ENCODE results near the gene MOCS1.

The MOCS1 gene

DNA sequence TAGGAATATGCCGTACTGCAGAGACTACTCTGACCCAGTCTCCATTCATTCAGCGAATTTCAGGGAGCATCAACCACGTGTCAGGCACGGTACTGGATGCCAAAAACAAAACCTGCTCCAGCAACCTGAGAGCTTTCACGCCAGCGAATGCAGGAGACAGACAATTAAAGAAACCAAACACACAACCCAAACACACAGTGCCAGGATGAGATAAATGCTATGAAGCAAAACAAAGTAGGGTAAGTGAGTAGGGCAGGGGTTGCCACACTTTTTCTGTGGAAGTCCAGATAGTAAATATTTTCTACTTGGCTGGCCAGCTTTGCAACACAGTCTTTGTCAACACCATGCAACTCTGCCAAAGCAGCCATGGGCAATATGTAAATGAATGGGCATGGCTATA is 10.0 kb downstream of the MOCS1 start:
- DNase-seq (no peak), ATAC-seq (no peak)

DNA sequence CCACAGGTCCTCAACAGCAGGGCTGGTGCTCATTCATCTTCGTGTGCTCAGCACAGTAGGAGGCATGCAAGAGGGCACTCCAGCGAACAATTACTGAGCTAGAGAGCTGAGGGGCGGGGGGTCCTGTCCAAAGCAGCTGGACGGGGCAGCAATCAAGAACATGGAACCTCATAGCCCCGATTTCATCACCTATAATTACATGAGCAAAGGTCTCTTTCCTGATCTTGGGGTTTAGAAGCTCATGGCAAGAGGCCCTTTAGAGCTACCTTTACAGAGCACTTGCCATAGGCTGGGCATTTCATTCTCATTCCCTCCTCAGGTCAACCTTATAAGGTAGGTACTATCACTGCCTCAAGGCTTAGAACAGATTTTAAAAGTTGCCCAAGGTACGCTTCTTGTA is 10.4 kb downstream of the MOCS1 start:
- ATAC-seq (no peak), DNase-seq (no peak)

DNA sequence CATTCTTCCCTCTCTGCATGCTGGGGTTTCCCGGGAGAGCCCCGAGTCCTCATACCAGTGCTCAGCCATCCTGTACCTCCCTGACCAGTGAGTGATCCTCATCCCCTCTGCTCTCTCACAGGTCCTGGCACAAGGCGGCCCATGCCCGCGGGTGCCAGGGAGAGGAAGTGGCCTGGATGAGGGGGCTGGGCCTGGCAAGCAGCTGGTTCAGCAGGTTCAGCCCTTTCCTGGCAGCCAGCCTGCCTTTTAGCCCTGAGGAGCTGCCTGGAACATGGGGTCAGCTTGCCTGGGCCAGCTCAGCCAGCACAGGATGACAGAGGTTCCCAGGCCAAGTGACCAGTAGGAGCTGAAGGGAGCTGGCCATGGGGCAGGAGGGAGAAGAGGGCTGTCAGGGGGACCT is 10.9 kb downstream of the MOCS1 start:
- ATAC-seq (no peak), DNase-seq (no peak)

DNA sequence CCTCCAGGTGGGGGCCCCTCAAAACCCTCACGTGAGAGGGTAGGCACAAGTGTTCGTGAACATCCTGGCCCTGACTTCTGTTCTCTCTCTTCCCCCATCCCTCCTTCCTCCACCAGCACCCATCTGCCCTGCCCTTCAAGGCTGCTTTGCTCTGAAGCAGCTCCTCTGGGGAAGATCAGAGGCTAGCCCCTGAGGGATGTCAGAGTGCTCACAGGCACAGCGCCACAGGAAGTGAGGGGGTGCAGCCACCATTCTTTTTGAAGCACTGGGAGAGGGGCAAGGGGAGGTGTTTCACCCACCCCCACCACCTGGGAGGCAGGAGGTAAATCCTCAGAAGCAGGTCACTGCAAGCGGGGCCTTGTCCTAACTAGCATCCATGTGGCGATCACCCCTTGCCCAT is 11.4 kb downstream of the MOCS1 start:
- DNase-seq (no peak), ATAC-seq (no peak)

DNA sequence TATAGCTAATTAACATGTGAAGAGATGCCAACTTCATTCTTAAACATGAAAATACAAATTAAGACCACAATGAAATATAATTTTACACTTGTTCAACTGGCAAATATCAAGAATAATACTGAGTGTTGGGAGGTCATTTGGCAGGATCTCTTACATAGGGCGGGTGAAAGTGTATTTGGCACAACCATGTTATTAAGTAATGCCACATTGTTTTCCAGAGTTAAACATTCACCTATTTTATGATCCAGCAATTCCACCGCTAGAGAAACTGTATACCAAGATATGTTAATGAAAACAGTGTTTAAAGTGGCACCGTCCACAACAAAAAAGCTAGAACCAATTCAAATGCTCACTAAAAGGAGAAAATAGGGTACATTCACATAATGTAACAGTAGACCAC is 14.1 kb downstream of the MOCS1 start:
- ATAC-seq: no peak
- DNase-seq: no peak

DNA sequence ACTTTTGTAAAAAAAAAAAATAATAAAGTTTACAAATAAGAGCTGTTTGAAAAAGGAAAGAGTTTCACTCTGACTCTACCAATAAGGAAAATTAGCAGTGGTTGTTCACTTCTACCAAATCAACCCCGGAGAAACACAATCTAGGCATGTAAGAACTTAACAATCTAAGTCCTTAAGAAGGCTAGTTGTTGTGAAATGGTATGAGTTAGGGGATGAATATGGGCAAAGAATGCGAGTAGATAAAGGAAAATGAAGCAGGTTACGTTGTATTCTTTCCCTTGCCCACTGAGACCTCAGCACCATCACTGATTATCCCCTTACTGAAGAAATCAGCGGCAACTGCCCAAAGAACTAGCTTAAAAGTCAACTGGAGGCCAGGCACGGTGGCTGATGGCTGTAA is 15.4 kb downstream of the MOCS1 start:
- no peak for DNase-seq
- ATAC-seq: no peak

DNA sequence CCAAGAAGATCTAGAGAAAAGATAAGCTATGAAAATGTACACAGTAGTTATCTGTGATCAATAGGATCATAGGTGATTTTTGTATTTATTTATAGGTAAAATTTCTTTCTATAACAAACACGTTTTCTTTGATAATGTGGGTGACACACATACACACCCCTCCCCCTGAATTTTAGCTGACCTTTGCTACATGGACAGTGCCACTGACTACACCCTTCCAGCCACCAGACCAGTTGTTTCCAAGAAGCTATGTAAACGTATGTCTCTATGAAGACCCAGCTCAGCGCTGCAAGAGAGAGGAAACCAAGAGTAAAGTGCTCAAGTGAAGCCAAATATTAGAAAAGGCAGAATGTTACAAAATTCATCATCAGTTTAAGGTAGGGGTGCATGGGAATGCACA is 16.3 kb downstream of the MOCS1 start:
- DNase-seq: no peak
- no peak for ATAC-seq

DNA sequence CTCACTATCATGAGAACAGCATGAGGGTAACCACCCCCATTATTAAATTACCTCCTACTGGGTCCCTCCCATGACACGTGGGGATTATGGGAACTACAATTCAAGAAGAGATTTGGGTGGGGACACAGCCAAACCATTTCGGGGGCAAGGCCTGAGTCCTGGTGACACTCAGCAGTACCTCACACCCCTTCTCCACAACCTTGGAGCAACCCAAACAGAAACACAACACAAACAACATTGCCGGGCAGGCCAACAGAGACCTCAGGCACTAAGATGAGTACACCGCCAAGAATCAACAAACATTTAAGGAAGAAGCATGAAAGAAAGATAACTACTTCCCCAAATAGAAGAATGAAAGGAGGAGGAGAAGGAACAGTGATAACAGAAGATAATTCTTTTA is 16.9 kb downstream of the MOCS1 start:
- ATAC-seq (no peak), DNase-seq (no peak)

DNA sequence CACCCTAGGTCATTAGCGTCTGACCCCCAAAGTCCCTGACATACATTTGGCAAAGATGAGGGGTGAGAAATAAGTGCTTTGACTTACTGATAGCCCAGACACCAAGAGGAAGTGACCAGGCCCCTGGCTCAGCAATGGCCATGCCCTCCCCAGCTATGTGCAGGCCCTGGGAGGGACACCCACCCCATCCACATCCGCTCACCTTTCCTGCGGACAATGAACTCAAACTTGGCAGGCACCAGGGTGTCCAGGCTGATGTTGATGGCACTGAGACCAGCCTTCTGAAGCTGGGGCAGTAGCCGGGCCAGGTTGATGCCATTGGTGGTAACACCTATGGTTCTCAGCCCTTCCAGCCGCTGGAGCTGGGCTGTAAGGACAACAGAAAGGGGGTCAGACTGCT is 18.4 kb downstream of the MOCS1 start:
- DNase-seq: no peak
- ATAC-seq: no peak

DNA sequence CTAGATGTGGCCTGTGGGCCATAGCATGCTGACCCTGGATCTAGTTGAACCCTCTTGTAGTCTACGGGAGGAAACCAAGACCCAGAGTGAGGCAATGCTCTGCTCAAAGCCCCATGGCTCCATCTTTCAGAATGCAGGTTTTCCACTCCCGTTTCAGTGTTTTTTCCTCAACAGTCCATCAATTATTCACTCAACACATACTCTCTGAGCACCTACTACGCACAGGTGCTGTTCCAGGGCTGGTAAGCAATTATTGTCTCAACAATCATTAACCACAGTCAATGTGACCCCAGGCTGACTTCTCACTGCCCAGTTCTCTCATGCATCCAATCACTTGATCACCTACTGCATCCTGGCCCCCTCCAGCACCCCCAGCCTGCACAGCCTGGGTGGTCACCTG is 20.0 kb downstream of the MOCS1 start:
- DNase-seq: no peak
- no peak for ATAC-seq

DNA sequence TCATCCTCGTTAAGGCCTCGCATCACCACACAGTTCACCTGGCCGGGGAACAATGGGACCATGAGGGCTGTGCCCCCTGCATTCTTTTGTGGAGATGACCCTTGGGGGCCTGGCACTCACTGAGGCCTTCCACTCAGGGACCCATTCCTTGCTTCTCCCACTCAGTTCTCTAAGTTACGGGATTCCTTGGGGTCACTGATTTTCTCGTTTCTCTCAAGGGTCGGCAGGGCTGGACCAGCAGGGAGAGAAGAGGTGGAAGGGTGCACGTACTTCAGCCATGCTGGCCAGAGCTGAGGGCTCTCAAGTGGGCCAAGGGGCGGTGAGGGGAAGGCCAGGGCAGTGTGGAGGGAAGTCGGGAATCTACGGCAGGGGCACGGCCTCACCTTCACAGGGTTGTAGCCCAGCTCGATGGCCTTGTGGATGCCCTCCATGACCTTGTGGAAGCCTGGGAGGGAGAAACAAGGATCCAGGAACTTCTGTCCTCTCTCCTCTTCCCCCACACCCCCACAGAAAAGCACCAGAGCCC is 20.8 kb downstream of the MOCS1 start:
- DNase-seq: no peak
- ATAC-seq: no peak

DNA sequence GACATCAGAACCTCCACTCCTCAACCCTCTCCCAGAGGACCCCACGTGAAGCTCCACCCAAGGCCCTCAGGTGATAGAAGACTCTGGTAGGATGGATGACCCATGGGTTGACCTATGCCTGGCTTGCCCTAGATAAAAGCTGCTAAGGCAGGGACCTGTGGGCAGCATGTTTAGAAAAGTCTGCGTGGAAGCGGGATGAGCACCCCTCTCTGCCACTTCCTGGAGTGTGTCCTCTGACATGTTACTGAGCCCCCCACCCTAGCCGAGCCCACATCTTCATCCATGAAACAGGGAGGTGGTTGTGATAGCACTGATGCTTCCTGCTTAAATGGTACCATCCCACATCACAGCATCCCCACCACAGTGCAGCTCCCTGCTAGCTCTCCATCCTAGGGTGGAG is 21.8 kb downstream of the MOCS1 start:
- DNase-seq (no peak), ATAC-seq (no peak)

DNA sequence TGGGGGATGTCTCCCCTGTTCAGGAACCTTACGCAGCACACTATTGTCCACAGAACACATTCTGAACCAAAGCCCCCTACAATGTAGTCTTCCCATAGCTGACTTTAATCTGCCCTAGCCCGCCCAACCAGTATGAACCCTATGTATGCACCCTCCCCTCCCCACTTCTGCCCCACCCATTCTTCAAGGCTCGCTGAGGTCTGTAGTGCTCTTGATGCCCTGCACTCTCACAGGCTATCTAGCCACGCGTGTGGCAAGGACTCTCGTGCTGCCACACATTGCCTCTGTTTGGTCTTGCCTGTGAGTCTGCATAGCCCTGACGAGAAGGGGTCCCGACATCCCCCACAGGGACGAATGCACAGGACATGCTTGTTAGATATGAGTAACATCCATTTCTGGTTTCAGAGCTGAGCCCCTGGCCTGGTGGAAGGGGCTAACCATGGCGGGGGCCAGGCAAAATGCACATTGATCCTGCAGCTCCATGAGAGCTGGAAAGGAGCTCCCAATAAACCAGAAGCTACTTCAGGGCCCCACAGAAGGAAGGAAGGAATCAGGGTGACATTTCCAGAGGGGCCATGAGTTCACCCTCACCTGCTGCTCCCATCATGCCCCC is 22.6 kb downstream of the MOCS1 start:
- DNase-seq (no peak), ATAC-seq (no peak)

DNA sequence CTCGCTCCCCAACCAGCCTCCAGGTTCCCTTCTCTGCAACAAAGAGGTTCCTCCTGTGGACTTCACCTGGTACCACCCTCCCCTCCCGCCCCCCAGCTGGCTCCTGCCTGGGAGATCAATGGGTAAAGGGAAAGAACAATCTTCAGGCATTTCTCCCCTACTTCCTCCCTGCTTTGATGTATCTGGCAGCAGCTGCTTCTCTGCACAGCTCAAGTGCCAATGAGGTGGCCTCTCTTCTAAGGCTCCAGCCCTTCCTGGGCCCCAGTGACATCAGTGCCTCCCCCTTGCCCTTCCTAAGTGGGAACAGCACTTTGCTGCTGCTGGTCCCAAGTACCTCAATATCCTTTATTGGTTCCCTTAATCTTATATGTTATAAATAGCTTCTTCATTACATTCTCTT is 23.5 kb downstream of the MOCS1 start:
- DNase-seq (no peak), ATAC-seq (no peak)

DNA sequence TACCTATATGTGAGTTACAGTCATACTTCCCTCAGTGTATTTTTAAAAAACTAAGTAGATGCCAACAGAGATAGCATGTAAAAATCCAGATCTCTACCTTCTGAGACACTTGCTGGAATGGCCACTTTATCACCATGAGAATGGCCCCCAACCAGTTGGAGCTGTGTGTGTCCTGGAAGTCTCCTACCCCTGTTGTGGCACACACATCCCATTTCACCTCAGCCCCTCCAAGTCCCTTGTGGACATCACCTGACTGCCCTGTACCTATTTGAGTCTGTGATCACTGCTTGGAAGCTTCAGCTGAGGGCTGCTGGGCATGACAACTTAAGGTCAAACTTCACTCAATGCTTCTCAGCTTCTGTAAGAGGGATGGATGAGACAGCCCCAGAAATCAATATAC is 24.1 kb downstream of the MOCS1 start:
- no peak for ATAC-seq
- no peak for DNase-seq

DNA sequence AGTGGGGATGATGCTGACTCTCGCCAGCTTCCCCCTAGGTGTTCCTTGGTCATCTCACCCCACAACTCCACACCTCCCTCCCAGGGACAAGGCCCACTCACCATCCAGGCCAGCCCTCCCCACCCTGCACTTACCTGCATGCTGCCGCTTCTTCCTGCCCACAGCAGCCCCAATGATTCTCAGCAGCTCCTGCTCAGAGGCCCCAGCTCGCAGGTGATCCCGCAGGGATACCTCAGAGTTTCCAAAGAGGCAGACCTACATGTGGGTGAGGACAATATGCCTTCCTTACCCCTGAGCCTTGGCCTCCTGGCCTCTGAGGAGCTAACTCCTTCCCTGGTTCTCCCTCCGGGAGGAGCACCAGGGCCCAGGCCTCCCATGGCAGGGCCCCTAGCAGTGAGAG is 24.6 kb downstream of the MOCS1 start:
- DNase-seq (no peak), ATAC-seq (no peak)

DNA sequence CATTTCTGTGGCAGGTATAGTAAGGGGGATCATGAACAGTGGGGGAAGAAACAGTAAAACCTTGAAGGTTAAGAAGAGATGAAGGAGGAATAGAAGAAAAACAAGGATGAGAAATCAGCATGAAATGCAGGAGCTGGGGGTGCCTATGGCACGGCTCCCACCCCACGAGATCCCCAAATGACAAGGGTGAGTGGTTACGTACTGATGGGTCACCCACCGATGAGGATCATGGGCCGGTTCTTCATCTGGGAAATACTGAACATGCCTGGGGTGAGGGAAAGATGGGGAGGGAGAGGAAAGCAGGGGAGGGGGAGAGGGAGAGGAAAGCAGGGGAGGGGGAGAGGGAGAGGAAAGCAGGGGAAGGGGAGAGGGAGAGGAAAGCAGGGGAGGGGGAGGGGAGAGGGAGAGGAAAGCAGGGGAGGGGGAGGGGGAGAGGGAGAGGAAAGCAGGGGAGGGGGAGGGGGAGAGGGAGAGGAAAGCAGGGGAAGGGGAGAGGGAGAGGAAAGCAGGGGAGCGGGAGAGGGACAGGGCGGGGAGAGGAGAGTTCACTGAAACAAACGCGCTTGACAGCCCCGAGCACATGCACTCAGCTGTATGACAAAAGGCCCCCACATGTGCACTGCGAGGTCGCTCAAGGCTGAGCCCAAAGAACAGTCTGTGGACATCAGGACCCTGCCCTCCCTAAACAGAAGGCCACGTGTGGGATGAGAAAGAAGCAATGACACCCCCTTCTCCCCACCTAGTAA is 25.3 kb downstream of the MOCS1 start:
- no peak for DNase-seq
- no peak for ATAC-seq

DNA sequence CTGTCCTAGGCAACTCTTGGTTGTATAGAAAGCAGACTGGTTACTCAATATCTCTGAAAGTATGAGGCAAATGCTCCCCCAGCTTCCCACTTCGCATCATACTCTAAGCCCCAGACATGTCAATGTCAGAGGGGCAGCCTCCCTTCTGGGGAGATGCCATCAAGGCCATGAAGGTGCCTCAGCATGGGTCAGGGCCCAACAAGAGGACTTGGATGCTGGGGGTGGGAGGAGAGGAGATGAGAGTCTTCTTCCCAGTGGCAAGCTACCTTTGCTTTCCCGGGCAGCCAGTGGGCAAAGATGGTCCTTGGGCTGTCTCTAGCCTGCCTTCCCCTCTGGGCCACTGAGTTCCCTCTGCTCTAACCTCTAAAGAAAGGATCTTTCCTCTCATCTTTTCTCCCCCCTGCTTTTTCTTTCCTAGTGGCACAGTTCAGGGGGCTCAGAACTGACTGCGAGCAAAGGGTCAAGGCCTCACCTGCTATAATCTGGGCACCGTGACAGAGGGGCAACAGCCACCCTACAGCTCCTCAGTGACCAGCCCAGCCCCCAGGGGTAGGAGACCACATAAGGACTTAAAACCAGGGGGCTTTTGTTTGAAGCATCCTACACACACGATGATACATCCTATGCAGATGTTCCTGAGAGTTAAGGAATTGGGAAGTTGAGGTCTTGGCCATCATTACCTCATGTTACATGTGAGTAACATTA is 26.2 kb downstream of the MOCS1 start:
- no peak for DNase-seq
- ATAC-seq: no peak

DNA sequence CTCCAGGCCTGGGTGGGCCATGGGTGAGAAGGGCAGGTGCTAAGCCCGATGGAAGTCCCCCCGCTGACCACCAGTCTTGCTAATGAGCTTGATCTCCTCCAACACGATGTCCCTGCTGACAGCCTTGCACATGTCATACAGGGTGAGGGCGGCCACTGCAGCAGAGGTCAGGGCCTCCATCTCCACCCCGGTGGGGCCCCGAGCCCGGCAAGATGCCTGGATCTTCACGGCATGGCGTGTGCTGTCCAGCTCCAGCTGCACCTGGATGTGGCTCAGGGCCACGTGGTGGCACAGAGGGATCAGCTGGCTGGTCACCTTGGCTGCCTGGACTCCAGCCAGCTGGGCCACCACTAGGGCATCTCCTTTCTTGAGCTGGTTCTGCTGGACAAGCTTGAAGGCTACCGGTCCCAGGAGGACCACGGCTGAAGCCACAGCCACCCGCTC is 27.9 kb downstream of the MOCS1 start:
- no peak for DNase-seq
- no peak for ATAC-seq

DNA sequence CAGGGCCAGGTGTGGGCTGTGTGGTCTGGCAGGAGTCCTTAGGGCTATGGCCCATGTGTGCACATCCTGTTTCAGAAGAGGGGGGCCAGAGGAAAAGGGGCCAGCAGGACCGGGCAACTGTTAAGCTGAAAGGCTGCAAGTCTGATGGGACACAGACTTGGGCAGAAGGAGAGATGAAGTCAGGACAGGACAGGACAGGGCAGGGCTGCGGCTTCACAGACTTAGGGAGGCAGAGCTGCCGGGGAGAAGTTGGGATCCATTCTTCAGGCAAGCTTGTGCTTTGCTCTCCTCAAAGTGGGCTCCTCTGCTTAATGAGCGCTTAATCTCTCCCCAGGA is 28.7 kb downstream of the MOCS1 start:
- DNase-seq (no peak), ATAC-seq (no peak)

DNA sequence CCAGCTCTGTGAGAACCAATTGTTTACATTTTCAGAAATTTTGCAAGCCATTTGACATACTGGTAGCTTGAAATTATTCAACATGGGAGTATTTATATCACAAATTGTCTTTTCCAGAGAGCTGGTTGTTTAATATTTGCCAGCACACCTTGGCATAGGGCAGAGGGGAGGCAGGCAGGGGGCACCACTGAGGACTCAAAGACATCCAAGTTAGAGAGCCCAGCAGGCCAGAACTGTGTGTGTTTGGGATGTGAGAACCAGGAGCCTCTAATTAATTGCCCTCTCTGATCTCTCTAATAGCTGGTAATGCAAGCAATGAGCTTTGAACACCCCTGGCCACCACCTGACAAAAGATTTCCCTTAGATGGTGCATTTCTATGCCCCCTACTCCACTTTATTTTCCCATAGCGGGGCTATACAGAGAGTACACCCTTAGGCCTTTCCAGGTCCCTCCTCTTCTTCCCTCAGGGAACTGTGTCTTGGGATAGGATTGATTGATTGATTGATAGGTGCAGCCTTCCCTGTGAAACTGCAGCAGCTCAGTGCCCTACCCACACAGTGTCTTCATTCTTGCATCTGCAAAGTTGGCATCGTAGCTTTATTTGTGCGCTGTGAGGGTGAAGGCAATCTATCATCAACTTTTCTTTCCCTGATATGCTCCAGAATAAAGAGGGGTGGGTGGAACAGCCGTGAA is 29.2 kb downstream of the MOCS1 start:
- ATAC-seq (no peak), DNase-seq (no peak)

DNA sequence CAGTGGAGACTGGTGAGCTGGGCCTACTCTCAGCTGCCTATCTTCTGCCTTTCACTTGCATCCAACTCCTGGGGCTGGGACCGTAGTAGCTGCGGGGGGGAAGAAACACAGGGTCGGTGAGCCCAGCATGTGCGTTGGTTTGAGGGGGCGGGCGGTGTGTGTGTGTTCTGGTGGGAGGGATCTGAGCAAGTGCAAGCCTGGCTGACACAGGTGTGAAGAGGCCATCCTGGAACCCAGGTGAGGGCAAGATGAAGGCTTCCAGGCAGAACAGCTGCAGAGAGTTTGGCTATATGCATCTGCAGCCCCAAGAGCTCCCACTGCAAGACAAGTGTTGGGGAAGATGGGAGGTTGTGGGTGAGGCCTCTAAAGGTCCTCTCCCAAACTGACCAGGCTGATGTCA is 30.6 kb downstream of the MOCS1 start:
- no peak for DNase-seq
- ATAC-seq: no peak
